ENCODE data around the gene GSTM5.

GRCh38 chr1:109704173-109704572, 7.9 kb upstream of the GSTM5 start:
- TF ChIP-seq, protein P1, sequence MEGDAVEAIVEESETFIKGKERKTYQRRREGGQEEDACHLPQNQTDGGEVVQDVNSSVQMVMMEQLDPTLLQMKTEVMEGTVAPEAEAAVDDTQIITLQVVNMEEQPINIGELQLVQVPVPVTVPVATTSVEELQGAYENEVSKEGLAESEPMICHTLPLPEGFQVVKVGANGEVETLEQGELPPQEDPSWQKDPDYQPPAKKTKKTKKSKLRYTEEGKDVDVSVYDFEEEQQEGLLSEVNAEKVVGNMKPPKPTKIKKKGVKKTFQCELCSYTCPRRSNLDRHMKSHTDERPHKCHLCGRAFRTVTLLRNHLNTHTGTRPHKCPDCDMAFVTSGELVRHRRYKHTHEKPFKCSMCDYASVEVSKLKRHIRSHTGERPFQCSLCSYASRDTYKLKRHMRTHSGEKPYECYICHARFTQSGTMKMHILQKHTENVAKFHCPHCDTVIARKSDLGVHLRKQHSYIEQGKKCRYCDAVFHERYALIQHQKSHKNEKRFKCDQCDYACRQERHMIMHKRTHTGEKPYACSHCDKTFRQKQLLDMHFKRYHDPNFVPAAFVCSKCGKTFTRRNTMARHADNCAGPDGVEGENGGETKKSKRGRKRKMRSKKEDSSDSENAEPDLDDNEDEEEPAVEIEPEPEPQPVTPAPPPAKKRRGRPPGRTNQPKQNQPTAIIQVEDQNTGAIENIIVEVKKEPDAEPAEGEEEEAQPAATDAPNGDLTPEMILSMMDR (IDR thresholded peaks at IDR 0.05) = no peak
- no peak for TF ChIP-seq POLR2A (IDR thresholded peaks at IDR 0.05)
